K562 (cell line): Measurements from ENCODE around the gene COQ10B. TPM values are rescaled to one million over a fixed set of nuclear protein-coding genes. Genes with fewer than 3 reads are reported as not detected.
"Not testable (repeated sequence)": the region's sequence is repeated elsewhere in the genome, so short reads cannot be mapped to it uniquely, and the experiment has no call there.

Experiments
- ATAC-seq: fragments of 200-7000 bp; cut with Tn5 transposase; 3 replicates; pipeline ENCODE4 v1.9.1; 2020; ENCODE audit warnings: moderate library complexity
- BruUV-seq: library from RNA; stranded (reverse); fragments of 400-500 nt; replicated peaks from 2 replicates; lab custom pipeline; 2021; lab: Mats Ljungman, UMichigan
- CTCF ChIA-PET: fragments of 300-600 bp; formaldehyde crosslinking; extraction: SDS; loops from one replicate; lab custom pipeline; 2021; ENCODE audit warnings: low intra/inter-chr PET ratio; lab: Yijun Ruan, JAX
- POLR2A ChIA-PET: fragments of 300-600, 350-650 bp; sonication (Branson Sonifier 250); formaldehyde crosslinking; extraction: SDS; loops from one replicate; lab custom pipeline; 2021; ENCODE audit warnings: antibody characterized with exemption, inconsistent platforms; lab: Yijun Ruan, JAX
- DNase-seq, 4 experiments: peaks; one replicate each; pipeline versions ENCODE4 v3.0.0 to v3.0.0-alpha.2; 2011 to 2018; ENCODE audit warnings: low spot score in 3 of 4, mixed read lengths in 3 of 4; ENCODE audit errors: extremely low read depth in 1 of 4
- FAIRE-seq: peaks from 2 replicates; lab custom pipeline; 2011; peaks lifted over from hg19 to GRCh38; lab: Jason Lieb, UNC
- H2AFZ ChIP-seq: 2 replicates; pipeline ENCODE4 v1.6.0; 2011; ENCODE audit warnings: low read depth, low read length, control low read depth, inconsistent platforms
- H3K27ac ChIP-seq: fragments of 200-600 bp; 3 replicates; pipeline ENCODE4 v1.8.0; 2011; ENCODE audit warnings: low read depth, mild to moderate bottlenecking, control low read depth, inconsistent platforms, low read length, moderate library complexity, mixed read lengths; ENCODE audit errors: extremely low read depth
- H3K27me3 ChIP-seq, 2 experiments: fragments of 300-600 bp in 1 of 2; 2 replicates in 1 of 2; 3 replicates in 1 of 2; pipeline versions ENCODE4 v1.6.0 to v1.8.0; 2011; ENCODE audit warnings: inconsistent platforms in 2 of 2, low read length in 2 of 2, mild to moderate bottlenecking in 1 of 2, mixed read lengths in 1 of 2, moderate library complexity in 1 of 2; ENCODE audit not compliant: control insufficient read depth in 2 of 2, insufficient read depth in 2 of 2
- H3K36me3 ChIP-seq: fragments of 300-600 bp; 3 replicates; pipeline ENCODE4 v1.8.0; 2011; ENCODE audit warnings: mild to moderate bottlenecking, low read length, inconsistent platforms; ENCODE audit not compliant: control insufficient read depth, insufficient read depth
- H3K4me1 ChIP-seq, 2 experiments: fragments of 200-600 bp in 1 of 2; replicated peaks in 1 of 2; 2 replicates in 1 of 2; 3 replicates in 1 of 2; pipeline versions ENCODE4 v1.5.1 to v1.8.0; 2011; ENCODE audit warnings: inconsistent platforms in 2 of 2, low read length in 2 of 2, mild to moderate bottlenecking in 1 of 2, mixed read lengths in 1 of 2, moderate library complexity in 1 of 2; ENCODE audit not compliant: control insufficient read depth in 2 of 2, insufficient read depth in 2 of 2
- H3K4me2 ChIP-seq: 2 replicates; pipeline ENCODE4 v1.6.1; 2011; ENCODE audit warnings: low read length, control low read depth, inconsistent platforms, mixed read lengths; ENCODE audit not compliant: insufficient read depth
- H3K4me3 ChIP-seq: fragments of 200-600 bp; sonication (generic), shearing (Covaris generic); 2 replicates; pipeline ENCODE4 v1.5.1; 2016; ENCODE audit warnings: control low read depth, inconsistent platforms
- H3K79me2 ChIP-seq: fragments of 200-600 bp; 3 replicates; pipeline ENCODE4 v1.8.0; 2011; ENCODE audit warnings: low read length, inconsistent platforms; ENCODE audit not compliant: control insufficient read depth, insufficient read depth
- H3K9ac ChIP-seq, 2 experiments: 2 replicates each; pipeline versions ENCODE4 v1.6.0 to v1.6.1; 2011; ENCODE audit warnings: low read depth in 2 of 2, low read length in 2 of 2, control low read depth in 1 of 2, inconsistent platforms in 1 of 2, mild to moderate bottlenecking in 1 of 2, mixed read lengths in 1 of 2; ENCODE audit not compliant: insufficient read depth in 1 of 2
- H3K9me1 ChIP-seq: one replicate; pipeline ENCODE4 v1.6.0; 2011; ENCODE audit warnings: inconsistent platforms, mild to moderate bottlenecking, low read length, moderate library complexity; ENCODE audit not compliant: control insufficient read depth, insufficient read depth
- H3K9me3 ChIP-seq: replicated peaks from 2 replicates; pipeline ENCODE4 v1.5.1; 2011; ENCODE audit warnings: low read depth, low read length, inconsistent platforms; ENCODE audit not compliant: control insufficient read depth, insufficient read depth
- H4K20me1 ChIP-seq: replicated peaks from 2 replicates; pipeline ENCODE4 v1.6.1; 2011; ENCODE audit warnings: low read length, inconsistent platforms, mixed read lengths; ENCODE audit not compliant: control insufficient read depth, insufficient read depth
- CAMTA2 ChIP-seq: fragments of 250-450 bp; sonication (Bioruptor Pico); conservative IDR thresholded peaks from 2 replicates; pipeline ENCODE4 v1.5.1; 2022
- ZNF133 ChIP-seq: fragments of 250-450 bp; sonication (Bioruptor Pico); IDR thresholded peaks from 2 replicates; pipeline ENCODE4 v1.4.0; 2020; ENCODE audit warnings: mild to moderate bottlenecking
- ZNF507 ChIP-seq: conservative IDR thresholded peaks from 2 replicates; pipeline ENCODE4 v1.6.1; 2017; ENCODE audit warnings: missing genetic modification characterization, missing compliant biosample characterization
- ZNF707 ChIP-seq: fragments of 250-450 bp; sonication (Bioruptor Pico); conservative IDR thresholded peaks from 2 replicates; pipeline ENCODE4 v1.8.0; 2022; ENCODE audit warnings: inconsistent platforms, mild to moderate bottlenecking, moderate library complexity
- WGBS: fragments of 100-300 bp; shearing (Covaris generic); methylation state at CpG from one replicate; pipeline ENCODE4 v1.1.6; 2016; ENCODE audit warnings: low coverage, mixed read lengths; ENCODE audit not compliant: insufficient coverage; ENCODE audit errors: missing lambda C conversion rate; 5-methylcytosine and 5-hydroxymethylcytosine counted together
- in situ Hi-C: fragments of 300-500 bp; cut with MboI; formaldehyde crosslinking; loops from 4 replicates; pipeline ENCODE4 v1.15.0; 2018; ENCODE audit warnings: inconsistent platforms, mixed read lengths
- intact Hi-C: fragments of 100-400 bp; cut with micrococcal nuclease; formaldehyde crosslinking; loops from 2 replicates; pipeline ENCODE4 v1.14.2; 2022
- polyA plus RNA-seq, 8 experiments: library from polyadenylated mRNA; depleted of rRNA in 4 of 8; stranded (reverse) in 5 of 8; unstranded in 3 of 8; fragments of >200 nt; fragmentation: Nextera tagmentation in 2 of 8; fragmentation: Illumina TruSeq in 1 of 8; extraction: Ambion mirVana in 2 of 8; extraction: Trizol in 1 of 8; gene quantifications; 2 replicates each; pipeline versions ENCODE4 v1.2.1 to v1.2.3, GENCODE V29; 2011 to 2014; ENCODE audit warnings: inconsistent platforms in 1 of 8, missing spikeins in 1 of 8
- total RNA-seq, 7 experiments: library from RNA; depleted of rRNA in 6 of 7; stranded (reverse); fragments of >200 nt in 6 of 7; fragmentation: Illumina TruSeq in 2 of 7; extraction: Trizol in 2 of 7; gene quantifications; 2 replicates each; pipeline versions ENCODE4 v1.2.1 to v1.2.3, GENCODE V29; 2011 to 2021; ENCODE audit warnings: low replicate concordance in 1 of 7
- TF ChIP-seq, protein P1 (sequence below): sonication (generic); formaldehyde crosslinking; IDR thresholded peaks from 2 replicates; pipeline ENCODE4 v1.8.1; 2023; ENCODE audit warnings: mild to moderate bottlenecking, missing genetic modification reagents
- TF ChIP-seq, protein P2 (sequence below): sonication (generic); formaldehyde crosslinking; IDR thresholded peaks from 2 replicates; pipeline ENCODE4 v1.8.1; 2023; ENCODE audit warnings: mild to moderate bottlenecking, missing genetic modification reagents

Gene COQ10B
- total and polyA plus RNA-seq, 9 of the 15 experiments (the other 6 are each of a cell fraction or from before 2014, with no cell fraction given), result 3.1 to 13.1 (median 7.7) TPM

DNA sequence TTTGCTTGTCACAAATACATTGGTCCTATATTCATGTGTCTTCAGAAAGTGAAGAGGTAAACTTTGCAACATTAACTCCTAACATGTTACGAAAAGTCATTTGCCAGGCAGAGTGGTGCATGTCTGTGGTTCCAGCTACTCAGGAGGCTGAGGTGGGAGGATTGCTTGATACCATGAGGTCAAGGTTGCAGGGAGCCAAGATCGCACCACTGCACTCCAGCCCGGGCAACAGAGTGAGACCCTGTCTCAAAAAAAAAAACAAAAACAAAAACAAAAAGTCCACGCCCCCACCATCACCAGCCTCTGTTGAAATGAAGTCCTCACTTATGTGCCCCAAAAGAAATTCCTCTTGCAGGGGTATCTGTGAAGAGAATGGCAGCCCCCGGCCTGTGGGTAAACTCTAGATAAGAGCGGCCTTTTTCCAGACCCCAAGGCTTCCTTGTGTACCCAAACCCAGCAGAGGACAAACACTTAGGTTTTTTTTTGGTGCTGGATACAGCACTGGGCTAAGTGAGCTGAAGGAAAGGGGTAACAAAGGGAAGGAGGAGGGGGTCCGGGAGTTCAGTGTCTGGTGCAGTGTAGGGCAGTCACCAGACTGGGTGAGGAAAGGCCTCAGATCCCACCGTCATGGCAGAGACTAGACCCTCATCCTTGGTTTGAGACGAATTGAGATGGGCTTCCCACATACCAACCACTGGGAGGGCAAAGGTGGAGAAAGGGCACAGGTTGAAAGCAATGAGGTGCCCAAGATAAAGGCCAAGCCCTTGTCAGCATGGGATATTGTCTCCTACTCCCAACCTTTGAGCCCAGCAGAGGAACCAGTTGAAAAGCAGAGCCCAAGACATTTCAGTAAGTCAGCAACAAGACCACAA is 27.0 kb downstream of the COQ10B start:
- Histone ChIP-seq H3K4me3 (no peak overlapping the region), H3K27me3 (no peaks in the 10 kb centered on the region), H3K27ac (no peak overlapping the region), H3K9ac (no peak overlapping the region), H4K20me1 (no peaks in the 10 kb centered on the region), H3K9me3 (no peaks in the 10 kb centered on the region; the same call in 1 of the 2 replicates), H3K9me1 (no peaks in the 10 kb centered on the region), H2AFZ (no peak overlapping the region), H3K79me2 (no peaks in the 10 kb centered on the region), H3K4me2 (no peak overlapping the region), H3K4me1 (peaks cover 4 to 20% of the 10 kb centered on the region in 2 experiments; a peak in 3 of 5 replicates), H3K36me3 (peaks cover 5% of the 10 kb centered on the region; the same call in 2 of the 3 replicates)
- FAIRE-seq (no peak), ATAC-seq (no peak), DNase-seq (no peak)
- in situ Hi-C loops, result no loop called here
- POLR2A ChIA-PET, result interaction anchor here (1.5 kb wide), 1 partner anchor 11 kb away, joined by 5 read pairs; no protein-coding TSS in a partner anchor
- BruUV-seq, result TSS peak; percentile 15
- 88% methylated on average over 8 of the region's 9 CpGs for WGBS
- TF ChIP-seq CAMTA2 (no peak), ZNF133 (CRISPR knock-in tag) (no peak), ZNF707 (CRISPR knock-in tag) (no peak), ZNF507 (tag) (no peak)
- TF ChIP-seq, protein P1, sequence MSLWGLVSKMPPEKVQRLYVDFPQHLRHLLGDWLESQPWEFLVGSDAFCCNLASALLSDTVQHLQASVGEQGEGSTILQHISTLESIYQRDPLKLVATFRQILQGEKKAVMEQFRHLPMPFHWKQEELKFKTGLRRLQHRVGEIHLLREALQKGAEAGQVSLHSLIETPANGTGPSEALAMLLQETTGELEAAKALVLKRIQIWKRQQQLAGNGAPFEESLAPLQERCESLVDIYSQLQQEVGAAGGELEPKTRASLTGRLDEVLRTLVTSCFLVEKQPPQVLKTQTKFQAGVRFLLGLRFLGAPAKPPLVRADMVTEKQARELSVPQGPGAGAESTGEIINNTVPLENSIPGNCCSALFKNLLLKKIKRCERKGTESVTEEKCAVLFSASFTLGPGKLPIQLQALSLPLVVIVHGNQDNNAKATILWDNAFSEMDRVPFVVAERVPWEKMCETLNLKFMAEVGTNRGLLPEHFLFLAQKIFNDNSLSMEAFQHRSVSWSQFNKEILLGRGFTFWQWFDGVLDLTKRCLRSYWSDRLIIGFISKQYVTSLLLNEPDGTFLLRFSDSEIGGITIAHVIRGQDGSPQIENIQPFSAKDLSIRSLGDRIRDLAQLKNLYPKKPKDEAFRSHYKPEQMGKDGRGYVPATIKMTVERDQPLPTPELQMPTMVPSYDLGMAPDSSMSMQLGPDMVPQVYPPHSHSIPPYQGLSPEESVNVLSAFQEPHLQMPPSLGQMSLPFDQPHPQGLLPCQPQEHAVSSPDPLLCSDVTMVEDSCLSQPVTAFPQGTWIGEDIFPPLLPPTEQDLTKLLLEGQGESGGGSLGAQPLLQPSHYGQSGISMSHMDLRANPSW (CRISPR knock-in tag), result no peak
- TF ChIP-seq, protein P2, sequence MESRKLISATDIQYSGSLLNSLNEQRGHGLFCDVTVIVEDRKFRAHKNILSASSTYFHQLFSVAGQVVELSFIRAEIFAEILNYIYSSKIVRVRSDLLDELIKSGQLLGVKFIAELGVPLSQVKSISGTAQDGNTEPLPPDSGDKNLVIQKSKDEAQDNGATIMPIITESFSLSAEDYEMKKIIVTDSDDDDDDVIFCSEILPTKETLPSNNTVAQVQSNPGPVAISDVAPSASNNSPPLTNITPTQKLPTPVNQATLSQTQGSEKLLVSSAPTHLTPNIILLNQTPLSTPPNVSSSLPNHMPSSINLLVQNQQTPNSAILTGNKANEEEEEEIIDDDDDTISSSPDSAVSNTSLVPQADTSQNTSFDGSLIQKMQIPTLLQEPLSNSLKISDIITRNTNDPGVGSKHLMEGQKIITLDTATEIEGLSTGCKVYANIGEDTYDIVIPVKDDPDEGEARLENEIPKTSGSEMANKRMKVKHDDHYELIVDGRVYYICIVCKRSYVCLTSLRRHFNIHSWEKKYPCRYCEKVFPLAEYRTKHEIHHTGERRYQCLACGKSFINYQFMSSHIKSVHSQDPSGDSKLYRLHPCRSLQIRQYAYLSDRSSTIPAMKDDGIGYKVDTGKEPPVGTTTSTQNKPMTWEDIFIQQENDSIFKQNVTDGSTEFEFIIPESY (CRISPR knock-in tag), result no peak
- CTCF ChIA-PET, result no interaction called here
- intact Hi-C loops, result no loop called here

DNA sequence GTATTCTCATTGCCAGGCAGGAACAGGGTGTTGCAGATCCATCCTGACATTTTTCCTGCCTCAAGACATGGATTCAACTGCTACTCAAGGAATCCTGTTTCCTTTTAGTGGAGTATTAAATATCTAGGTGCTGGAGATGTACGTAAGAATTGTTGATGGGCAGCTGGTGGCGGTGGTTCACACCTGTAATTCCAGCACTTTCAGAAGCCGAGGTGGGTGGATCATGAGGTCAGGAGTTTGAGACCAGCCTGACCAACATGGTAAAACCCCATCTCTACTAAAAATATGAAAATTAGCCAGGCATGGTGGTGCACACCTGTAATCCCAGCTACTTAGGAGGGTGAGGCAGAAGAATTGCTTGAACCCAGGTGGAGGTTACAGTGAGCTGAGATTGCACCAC is 30.9 kb downstream of the COQ10B start:
- H3K4me1 ChIP-seq, H3K4me2 ChIP-seq, H3K79me2 ChIP-seq, DNase-seq, H3K4me3 ChIP-seq, H3K27ac ChIP-seq, H3K27me3 ChIP-seq, H4K20me1 ChIP-seq, H3K9me3 ChIP-seq, in situ Hi-C loops, intact Hi-C loops, ATAC-seq, H3K9me1 ChIP-seq, BruUV-seq, H3K9ac ChIP-seq, FAIRE-seq, H2AFZ ChIP-seq: not testable (repeated sequence)
- WGBS, result 93% methylated on average over 3 of the region's 3 CpGs
- peaks cover 32% of the 10 kb centered on the region for H3K36me3 ChIP-seq
- CTCF ChIA-PET, result interaction anchor here (0.6 kb wide), 1 partner anchor 14 kb away, joined by 3 read pairs; no protein-coding TSS in a partner anchor
- POLR2A ChIA-PET, result interaction anchor here (0.6 to 1.8 kb wide), 3 partner anchors 12 to 14 kb away, joined by 4 to 10 read pairs (median 7); no protein-coding TSS in a partner anchor
